ENCODE measurements around the gene MRPS7. TPM values are rescaled to one million over a fixed set of nuclear protein-coding genes. Genes with fewer than 3 reads are reported as not detected.

The MRPS7 gene
- total RNA-seq (2013) = 48.0 TPM
- polyA plus RNA-seq (100 to 1,000 TPM in 2 of 3 donors, 10 to 100 TPM in 1; 26.7 to 122 (median 101) TPM), polyA minus RNA-seq (25.1 and 41.5 TPM in 2 replicates), total RNA-seq (7.5 to 26.3 (median 17.2) reads per million in 11 experiments)

GRCh38 chr17:75261336-75262111, at the start of gene MRPS7, which contains the start of gene GGA3:
Gene MRPS7 (plus strand): TSS chr17:75261879. CDS start chr17:75261901, 22 bp downstream.
Gene GGA3 (minus strand): TSS chr17:75261606. CDS start chr17:75261587, 19 bp downstream.
- H3K79me2 ChIP-seq (ENCODE audit: insufficient read depth, low read length) = peaks cover 92% of the 10 kb centered on the region
- peaks cover 43 to 50% of the 10 kb centered on the region in 2 donors for H3K4me1 ChIP-seq (ENCODE audit: control insufficient read depth in 1 of 2, insufficient read depth in 2 of 2, low read length in 2 of 2)
- under 1% methylated on average over 68 of the region's 69 CpGs for WGBS (ENCODE audit: insufficient coverage)
- peaks cover 0 to 2% (median 0%) of the 10 kb centered on the region in 3 donors for H3K27me3 Mint-ChIP-seq (ENCODE audit: low read depth in 3 of 3)
- peak within 1 kb of the TSS; percentile 98 for H3K9ac ChIP-seq (ENCODE audit: insufficient read depth, low read length, poor library complexity, severe bottlenecking)
- H2AFZ ChIP-seq (ENCODE audit: insufficient read depth, low read depth, low read length, poor library complexity, severe bottlenecking) = peak within 1 kb of the TSS; percentile 94
- no peaks in the 10 kb centered on the region for H3K9me3 Mint-ChIP-seq
- peaks cover 16% of the 10 kb centered on the region for H4K20me1 ChIP-seq (ENCODE audit: insufficient read depth, low read length)
- peak within 1 kb of the TSS; percentile 92 for H3K4me2 ChIP-seq (replicated peaks; ENCODE audit: extremely low read depth, low read length, poor library complexity, severe bottlenecking)
- H3K4me3 ChIP-seq (replicated peaks in 1 of 3; ENCODE audit: low read depth in 2 of 3, low read length in 3 of 3) = peak within 1 kb of the TSS; percentile 81 to 97 (median 89)
- intact Hi-C loops (cut with micrococcal nuclease) = loop anchor here in 1 of 2 donors (2.0 to 10.0 kb wide), 3 partner anchors 57 to 323 kb away; partner anchors contain the start of genes MYO15B and NUP85
- H3K27ac ChIP-seq (ENCODE audit: low read depth in 1 of 2, low read length in 2 of 2) = peak within 1 kb of the TSS; percentile 90 to 99
- no peaks in the 10 kb centered on the region for H3K27me3 ChIP-seq (ENCODE audit: control insufficient read depth in 2 of 2, insufficient read depth in 2 of 2, low read length in 2 of 2)
- H3K4me3 Mint-ChIP-seq = peak within 1 kb of the TSS; percentile 98 to 99
- peak; percentile 88 to 92 (median 91) for DNase-seq
- H3K9me3 ChIP-seq (replicated peaks in 1 of 2; ENCODE audit: control insufficient read depth in 1 of 2, insufficient read depth in 1 of 2, low read length in 2 of 2) = no peaks in the 10 kb centered on the region
- TF ChIP-seq, protein P1, sequence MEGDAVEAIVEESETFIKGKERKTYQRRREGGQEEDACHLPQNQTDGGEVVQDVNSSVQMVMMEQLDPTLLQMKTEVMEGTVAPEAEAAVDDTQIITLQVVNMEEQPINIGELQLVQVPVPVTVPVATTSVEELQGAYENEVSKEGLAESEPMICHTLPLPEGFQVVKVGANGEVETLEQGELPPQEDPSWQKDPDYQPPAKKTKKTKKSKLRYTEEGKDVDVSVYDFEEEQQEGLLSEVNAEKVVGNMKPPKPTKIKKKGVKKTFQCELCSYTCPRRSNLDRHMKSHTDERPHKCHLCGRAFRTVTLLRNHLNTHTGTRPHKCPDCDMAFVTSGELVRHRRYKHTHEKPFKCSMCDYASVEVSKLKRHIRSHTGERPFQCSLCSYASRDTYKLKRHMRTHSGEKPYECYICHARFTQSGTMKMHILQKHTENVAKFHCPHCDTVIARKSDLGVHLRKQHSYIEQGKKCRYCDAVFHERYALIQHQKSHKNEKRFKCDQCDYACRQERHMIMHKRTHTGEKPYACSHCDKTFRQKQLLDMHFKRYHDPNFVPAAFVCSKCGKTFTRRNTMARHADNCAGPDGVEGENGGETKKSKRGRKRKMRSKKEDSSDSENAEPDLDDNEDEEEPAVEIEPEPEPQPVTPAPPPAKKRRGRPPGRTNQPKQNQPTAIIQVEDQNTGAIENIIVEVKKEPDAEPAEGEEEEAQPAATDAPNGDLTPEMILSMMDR (IDR thresholded peaks at IDR 0.05) = no peak
- peak within 1 kb of the TSS; percentile 98 to 100 (median 99) for H3K27ac Mint-ChIP-seq
- H3K36me3 ChIP-seq (replicated peaks in 1 of 2; ENCODE audit: control insufficient read depth in 1 of 2, insufficient read depth in 2 of 2, low read length in 2 of 2) = peaks cover 11 to 35% of the 10 kb centered on the region in 2 donors
- H3K36me3 Mint-ChIP-seq = peaks cover 25 to 48% of the 10 kb centered on the region in 2 donors
- peaks cover 64% of the 10 kb centered on the region for H3K4me1 Mint-ChIP-seq

GRCh38 chr17:75218131-75218530, 43.5 kb upstream of the MRPS7 start:
- peaks cover 10% of the 10 kb centered on the region for H3K79me2 ChIP-seq (ENCODE audit: insufficient read depth, low read length)
- H3K9ac ChIP-seq (ENCODE audit: insufficient read depth, low read length, poor library complexity, severe bottlenecking) = no peak overlapping the region
- no peaks in the 10 kb centered on the region for H3K27me3 ChIP-seq (ENCODE audit: control insufficient read depth in 2 of 2, insufficient read depth in 2 of 2, low read length in 2 of 2)
- peak overlapping the region in 1 of 7 donors; percentile 11 for H3K27ac Mint-ChIP-seq
- H3K4me1 Mint-ChIP-seq = no peaks in the 10 kb centered on the region
- no peaks in the 10 kb centered on the region for H4K20me1 ChIP-seq (ENCODE audit: insufficient read depth, low read length)
- no peak overlapping the region for H3K27ac ChIP-seq (ENCODE audit: low read depth in 1 of 2, low read length in 2 of 2)
- no peak overlapping the region for H3K4me2 ChIP-seq (replicated peaks; ENCODE audit: extremely low read depth, low read length, poor library complexity, severe bottlenecking)
- 94% methylated on average over 3 of the region's 6 CpGs for WGBS (ENCODE audit: insufficient coverage)
- H3K27me3 Mint-ChIP-seq (ENCODE audit: low read depth in 3 of 3) = peaks cover 0 to 2% (median 0%) of the 10 kb centered on the region in 3 donors
- H3K9me3 ChIP-seq (replicated peaks in 1 of 2; ENCODE audit: control insufficient read depth in 1 of 2, insufficient read depth in 1 of 2, low read length in 2 of 2) = no peaks in the 10 kb centered on the region
- DNase-seq = no peak
- H3K36me3 Mint-ChIP-seq = peaks cover 71 to 97% of the 10 kb centered on the region in 2 donors
- intact Hi-C loops (cut with micrococcal nuclease) = no loop called here
- TF ChIP-seq, protein P1 (IDR thresholded peaks at IDR 0.05) = no peak
- H2AFZ ChIP-seq (ENCODE audit: insufficient read depth, low read depth, low read length, poor library complexity, severe bottlenecking) = no peak overlapping the region
- H3K9me3 Mint-ChIP-seq = no peaks in the 10 kb centered on the region
- peaks cover 61 to 93% of the 10 kb centered on the region in 2 donors for H3K36me3 ChIP-seq (replicated peaks in 1 of 2; ENCODE audit: control insufficient read depth in 1 of 2, insufficient read depth in 2 of 2, low read length in 2 of 2)
- H3K4me3 ChIP-seq (replicated peaks in 1 of 3; ENCODE audit: low read depth in 2 of 3, low read length in 3 of 3) = no peak overlapping the region
- H3K4me3 Mint-ChIP-seq = no peak overlapping the region
- no peaks in the 10 kb centered on the region for H3K4me1 ChIP-seq (ENCODE audit: control insufficient read depth in 1 of 2, insufficient read depth in 2 of 2, low read length in 2 of 2)
